Left lung (tissue), 10 donors: Measurements from ENCODE around the gene UBL4A. TPM values are rescaled to one million over a fixed set of nuclear protein-coding genes. Genes with fewer than 3 reads are reported as not detected.
"Not testable (repeated sequence)": the region's sequence is repeated elsewhere in the genome, so short reads cannot be mapped to it uniquely, and the experiment has no call there.

Experiments
- ATAC-seq: fragments of 200-7000 bp; cut with Tn5 transposase; one replicate; pipeline ENCODE4 v1.9.1; 2020; ENCODE audit warnings: moderate library complexity
- DNase-seq, 4 donors: peaks; one replicate each; pipeline ENCODE4 v3.0.0-alpha.2; 2013 to 2020
- H3K27ac ChIP-seq, 2 donors: fragments of 200-600 bp; sonication (generic) in 1 of 2; one replicate each; pipeline versions ENCODE4 v1.5.0 to v1.8.0; 2020 to 2021
- H3K27me3 ChIP-seq, 2 donors: fragments of 200-600 bp; sonication (generic) in 1 of 2; one replicate each; pipeline versions ENCODE4 v1.5.0 to v1.8.0; 2020 to 2021
- H3K36me3 ChIP-seq, 2 donors: fragments of 200-600 bp; sonication (generic) in 1 of 2; one replicate each; pipeline versions ENCODE4 v1.5.0 to v1.8.0; 2020 to 2021
- H3K4me1 ChIP-seq, 2 donors: fragments of 200-600 bp; one replicate each; pipeline ENCODE4 v1.8.0; 2021
- H3K4me3 ChIP-seq, 2 donors: fragments of 200-600 bp; sonication (generic) in 1 of 2; one replicate each; pipeline versions ENCODE4 v1.5.0 to v1.8.0; 2020 to 2021; ENCODE audit warnings: mild to moderate bottlenecking in 1 of 2
- H3K9me3 ChIP-seq, 2 donors: fragments of 200-600 bp; sonication (generic) in 1 of 2; one replicate each; pipeline versions ENCODE4 v1.5.0 to v1.8.0; 2020 to 2021
- CTCF ChIP-seq, 2 donors: fragments of 200-600 bp; sonication (generic) in 1 of 2; IDR thresholded peaks; one replicate each; pipeline versions ENCODE4 v1.5.0 to v1.8.0; 2021; ENCODE audit warnings: antibody characterized with exemption in 2 of 2
- intact Hi-C, 2 donors: fragments of 100-400 bp; cut with DNase I; formaldehyde crosslinking; loops; one replicate each; pipeline versions ENCODE4 v1.11.2 to v1.14.2; 2022
- polyA plus RNA-seq, 6 donors: library from polyadenylated mRNA; unstranded; fragments of 120-200 nt; gene quantifications; one replicate each; pipeline ENCODE4 v1.2.1, GENCODE V29; 2013; ENCODE audit not compliant: insufficient read length in 6 of 6
- total RNA-seq, 2 donors: library from RNA; stranded (reverse); fragmentation: NEBNext Ultra II Directional; extraction: Animal tissue kit (Norgen Biotek cat#: 25700); gene quantifications; one replicate each; pipeline ENCODE4 v1.2.1, GENCODE V29; 2021
- donor health status: DM: no; HTN: yes; CAD: no.
- donor health status: DM: no; HTN: no; CAD: no.

UBL4A gene
- total and polyA plus RNA-seq, 8 donors = 24.7 to 37.9 (median 29.1) TPM

- no peak for TF ChIP-seq CTCF (IDR thresholded peaks at IDR 0.05)
- Histone ChIP-seq H3K36me3 (peaks cover 0 to 29% of the 10 kb centered on the region in 2 donors), H3K27ac (no peak overlapping the region), H3K9me3 (no peaks in the 10 kb centered on the region), H3K4me3 (no peak overlapping the region), H3K4me1 (no peaks in the 10 kb centered on the region), H3K27me3 (no peaks in the 10 kb centered on the region)
- peak; percentile 30 for ATAC-seq
- intact Hi-C loops = no loop called here
- no peak for DNase-seq
These were observed 19.3 kb upstream of the UBL4A start for GRCh38 chrX:154505734-154506133.

GRCh38 chrX:154502989-154503388 lies 16.6 kb upstream of the UBL4A start:
- H3K27me3 ChIP-seq = no peaks in the 10 kb centered on the region
- H3K27ac ChIP-seq = no peak overlapping the region
- no peaks in the 10 kb centered on the region for H3K4me1 ChIP-seq
- H3K4me3 ChIP-seq = no peak overlapping the region
- peaks cover 0 to 27% of the 10 kb centered on the region in 2 donors for H3K36me3 ChIP-seq
- ATAC-seq = no peak
- TF ChIP-seq CTCF (IDR thresholded peaks at IDR 0.05) = no peak
- no peaks in the 10 kb centered on the region for H3K9me3 ChIP-seq
- intact Hi-C loops = no loop called here
- DNase-seq = no peak

GRCh38 chrX:154502098-154502497 lies 15.7 kb upstream of the UBL4A start:
- Histone ChIP-seq H3K27me3 (no peaks in the 10 kb centered on the region), H3K4me3 (no peak overlapping the region), H3K36me3 (peaks cover 0 to 18% of the 10 kb centered on the region in 2 donors), H3K4me1 (peaks cover 0 to 5% of the 10 kb centered on the region in 2 donors), H3K27ac (no peak overlapping the region), H3K9me3 (no peaks in the 10 kb centered on the region)
- intact Hi-C loops = no loop called here
- DNase-seq = no peak
- TF ChIP-seq CTCF (IDR thresholded peaks at IDR 0.05) = no peak
- no peak for ATAC-seq

GRCh38 chrX:154501423-154501822 lies 15.0 kb upstream of the UBL4A start:
- H3K27me3 ChIP-seq, H3K4me1 ChIP-seq, H3K4me3 ChIP-seq, ATAC-seq, H3K9me3 ChIP-seq, intact Hi-C loops, DNase-seq, H3K27ac ChIP-seq: not testable (repeated sequence)
- peaks cover 0 to 12% of the 10 kb centered on the region in 2 donors for H3K36me3 ChIP-seq

GRCh38 chrX:154496591-154497137 lies 10.2 kb upstream of the UBL4A start:
- H3K27ac ChIP-seq, H3K9me3 ChIP-seq, H3K36me3 ChIP-seq, H3K27me3 ChIP-seq, H3K4me3 ChIP-seq, intact Hi-C loops, ATAC-seq, DNase-seq, H3K4me1 ChIP-seq: not testable (repeated sequence)

- intact Hi-C loops = no loop called here
- H3K4me3 ChIP-seq = no peak overlapping the region
- TF ChIP-seq CTCF (IDR thresholded peaks at IDR 0.05) = no peak
- H3K27ac ChIP-seq = no peak overlapping the region
- H3K9me3 ChIP-seq = no peaks in the 10 kb centered on the region
- ATAC-seq (no peak), DNase-seq (no peak)
- no peaks in the 10 kb centered on the region for H3K36me3 ChIP-seq
- H3K27me3 ChIP-seq = no peaks in the 10 kb centered on the region
- peaks cover 0 to 6% of the 10 kb centered on the region in 2 donors for H3K4me1 ChIP-seq
These were observed 9.1 kb upstream of the UBL4A start for GRCh38 chrX:154495472-154495922.
